ENCODE results near the gene BBOF1. TPM values are rescaled to one million over a fixed set of nuclear protein-coding genes. Genes with fewer than 3 reads are reported as not detected.

BBOF1 gene
- total RNA-seq, 1 experiment from 2014 or later: 4.0 TPM

DNA sequence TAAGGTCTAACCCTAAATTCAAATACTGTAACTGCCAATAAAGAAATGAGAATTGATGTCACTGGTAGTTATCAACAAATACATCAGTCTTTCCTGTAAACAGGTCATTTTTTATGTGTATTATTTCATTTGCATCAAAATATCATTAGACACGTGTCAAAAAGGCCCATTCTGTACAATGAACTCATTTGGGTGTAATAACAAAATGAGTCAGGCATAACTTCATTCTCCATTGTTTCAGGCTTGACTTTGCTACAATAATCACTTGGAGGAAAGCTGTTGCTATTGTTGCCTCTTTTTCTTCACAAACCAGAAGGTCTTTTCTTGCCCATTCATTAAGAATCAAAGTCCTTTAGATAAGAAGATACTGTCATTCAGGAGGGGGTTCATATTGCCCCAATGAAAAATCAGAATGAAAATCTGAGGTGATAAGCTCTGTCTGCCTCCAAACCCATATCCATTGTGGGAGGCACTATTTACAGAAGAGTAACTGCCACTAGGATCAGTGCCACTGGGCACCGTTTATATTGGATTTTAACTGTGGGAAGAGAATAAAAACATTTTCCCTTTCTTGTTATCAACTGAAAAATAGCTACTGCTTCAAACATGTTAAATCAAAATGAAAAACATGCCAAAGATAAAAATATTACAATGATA is 10.2 kb upstream of the BBOF1 start:
- BruUV-seq (replicated peaks): no TSS peak
- no peak for TF ChIP-seq SIN3A (IDR thresholded peaks at IDR 0.05; ENCODE audit: low read depth)
- TF ChIP-seq, protein P1, sequence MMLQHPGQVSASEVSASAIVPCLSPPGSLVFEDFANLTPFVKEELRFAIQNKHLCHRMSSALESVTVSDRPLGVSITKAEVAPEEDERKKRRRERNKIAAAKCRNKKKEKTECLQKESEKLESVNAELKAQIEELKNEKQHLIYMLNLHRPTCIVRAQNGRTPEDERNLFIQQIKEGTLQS (IDR thresholded peaks at IDR 0.05): no peak
- TF ChIP-seq, protein P2, sequence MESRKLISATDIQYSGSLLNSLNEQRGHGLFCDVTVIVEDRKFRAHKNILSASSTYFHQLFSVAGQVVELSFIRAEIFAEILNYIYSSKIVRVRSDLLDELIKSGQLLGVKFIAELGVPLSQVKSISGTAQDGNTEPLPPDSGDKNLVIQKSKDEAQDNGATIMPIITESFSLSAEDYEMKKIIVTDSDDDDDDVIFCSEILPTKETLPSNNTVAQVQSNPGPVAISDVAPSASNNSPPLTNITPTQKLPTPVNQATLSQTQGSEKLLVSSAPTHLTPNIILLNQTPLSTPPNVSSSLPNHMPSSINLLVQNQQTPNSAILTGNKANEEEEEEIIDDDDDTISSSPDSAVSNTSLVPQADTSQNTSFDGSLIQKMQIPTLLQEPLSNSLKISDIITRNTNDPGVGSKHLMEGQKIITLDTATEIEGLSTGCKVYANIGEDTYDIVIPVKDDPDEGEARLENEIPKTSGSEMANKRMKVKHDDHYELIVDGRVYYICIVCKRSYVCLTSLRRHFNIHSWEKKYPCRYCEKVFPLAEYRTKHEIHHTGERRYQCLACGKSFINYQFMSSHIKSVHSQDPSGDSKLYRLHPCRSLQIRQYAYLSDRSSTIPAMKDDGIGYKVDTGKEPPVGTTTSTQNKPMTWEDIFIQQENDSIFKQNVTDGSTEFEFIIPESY (IDR thresholded peaks at IDR 0.05; ENCODE audit: extremely low read depth, insufficient replicate concordance, low read length): no peak
- TF ChIP-seq CEBPB (IDR thresholded peaks at IDR 0.05; ENCODE audit: low read depth): no peak
- no peak for TF ChIP-seq EZH2 (IDR thresholded peaks at IDR 0.05)
- TF ChIP-seq RAD21 (IDR thresholded peaks at IDR 0.05; ENCODE audit: low read depth): no peak
- no peak for TF ChIP-seq TCF7L2 (IDR thresholded peaks at IDR 0.05; ENCODE audit: borderline replicate concordance, extremely low read depth, insufficient read depth, insufficient read length)
- TF ChIP-seq ZNF274 (IDR thresholded peaks at IDR 0.05; ENCODE audit: low read depth, low read length): no peak
- TF ChIP-seq CBX3 (IDR thresholded peaks at IDR 0.05; ENCODE audit: low read depth): no peak
- TF ChIP-seq JUND (IDR thresholded peaks at IDR 0.05): no peak
- no peak for TF ChIP-seq YY1 (IDR thresholded peaks at IDR 0.05; ENCODE audit: extremely low read depth, insufficient replicate concordance, low read depth, low read length)
- TF ChIP-seq ZFX (IDR thresholded peaks at IDR 0.05): no peak
- TF ChIP-seq, protein P3, sequence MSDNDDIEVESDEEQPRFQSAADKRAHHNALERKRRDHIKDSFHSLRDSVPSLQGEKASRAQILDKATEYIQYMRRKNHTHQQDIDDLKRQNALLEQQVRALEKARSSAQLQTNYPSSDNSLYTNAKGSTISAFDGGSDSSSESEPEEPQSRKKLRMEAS (IDR thresholded peaks at IDR 0.05): no peak
- no peak for TF ChIP-seq POLR2A (IDR thresholded peaks at IDR 0.05; ENCODE audit: borderline replicate concordance, extremely low read depth, insufficient read depth, insufficient read length)
- TF ChIP-seq, protein P4, sequence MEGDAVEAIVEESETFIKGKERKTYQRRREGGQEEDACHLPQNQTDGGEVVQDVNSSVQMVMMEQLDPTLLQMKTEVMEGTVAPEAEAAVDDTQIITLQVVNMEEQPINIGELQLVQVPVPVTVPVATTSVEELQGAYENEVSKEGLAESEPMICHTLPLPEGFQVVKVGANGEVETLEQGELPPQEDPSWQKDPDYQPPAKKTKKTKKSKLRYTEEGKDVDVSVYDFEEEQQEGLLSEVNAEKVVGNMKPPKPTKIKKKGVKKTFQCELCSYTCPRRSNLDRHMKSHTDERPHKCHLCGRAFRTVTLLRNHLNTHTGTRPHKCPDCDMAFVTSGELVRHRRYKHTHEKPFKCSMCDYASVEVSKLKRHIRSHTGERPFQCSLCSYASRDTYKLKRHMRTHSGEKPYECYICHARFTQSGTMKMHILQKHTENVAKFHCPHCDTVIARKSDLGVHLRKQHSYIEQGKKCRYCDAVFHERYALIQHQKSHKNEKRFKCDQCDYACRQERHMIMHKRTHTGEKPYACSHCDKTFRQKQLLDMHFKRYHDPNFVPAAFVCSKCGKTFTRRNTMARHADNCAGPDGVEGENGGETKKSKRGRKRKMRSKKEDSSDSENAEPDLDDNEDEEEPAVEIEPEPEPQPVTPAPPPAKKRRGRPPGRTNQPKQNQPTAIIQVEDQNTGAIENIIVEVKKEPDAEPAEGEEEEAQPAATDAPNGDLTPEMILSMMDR (IDR thresholded peaks at IDR 0.05 in 2 of 3, conservative IDR thresholded peaks at IDR 0.05 in 1 of 3; ENCODE audit: borderline replicate concordance in 1 of 3, insufficient read depth in 1 of 3, low read depth in 2 of 3, low read length in 2 of 3): no peak
- no peak for TF ChIP-seq EZH2phosphoT487 (IDR thresholded peaks at IDR 0.05; ENCODE audit: borderline replicate concordance)
- Histone ChIP-seq H3K9me3 (ENCODE audit: control insufficient read depth in 1 of 2, insufficient read depth in 1 of 2, low read depth in 1 of 2, low read length in 2 of 2) (no peaks in the 10 kb centered on the region), H3K9ac (ENCODE audit: low read length) (no peak overlapping the region), H3K27me3 (ENCODE audit: insufficient read depth, low read length) (no peaks in the 10 kb centered on the region), H3K4me2 (ENCODE audit: low read length) (no peak overlapping the region), H3K27ac (ENCODE audit: low read depth, low read length) (no peak overlapping the region), H3K79me2 (ENCODE audit: insufficient read depth, low read length) (no peaks in the 10 kb centered on the region), H4K20me1 (ENCODE audit: insufficient read depth) (no peaks in the 10 kb centered on the region), H3K9me2 (ENCODE audit: insufficient read depth) (no peaks in the 10 kb centered on the region), H3K4me1 (ENCODE audit: control insufficient read depth in 1 of 2, insufficient read depth in 2 of 2, low read length in 2 of 2) (peaks cover 0 to under 1% of the 10 kb centered on the region in 2 experiments; a peak in 1 of 4 replicates), H3K4me3 (replicated peaks in 1 of 2; ENCODE audit: low read depth in 1 of 2, low read length in 2 of 2) (no peak overlapping the region), H3K36me3 (ENCODE audit: control insufficient read depth in 1 of 2, insufficient read depth in 2 of 2, low read length in 2 of 2) (peaks cover 0 to 6% of the 10 kb centered on the region in 2 experiments; a peak in 2 of 4 replicates), H2AFZ (ENCODE audit: low read depth, low read length, poor library complexity, severe bottlenecking) (no peak overlapping the region)
- ATAC-seq (no peak), DNase-seq (ENCODE audit: low read depth, low spot score) (no peak)
- POLR2A ChIA-PET: no interaction called here
- RAD21 ChIA-PET (ENCODE audit: low non-redundant PET in 1 of 2, low total read pairs in 2 of 2, uncharacterized antibody in 2 of 2, unreplicated experiment in 2 of 2): no interaction called here
- intact Hi-C loops (cut with micrococcal nuclease): no loop called here
- CTCF ChIA-PET: interaction anchor here (0.7 kb wide), 1 partner anchor 33 kb away, joined by 3 read pairs; no protein-coding TSS in a partner anchor
